GM18519 (cell line): ENCODE results near the gene KIF11.

Source experiments
- ATAC-seq: cut with Tn5 transposase; IDR thresholded peaks from one replicate; pipeline ENCODE4 v1.9.1; 2021; ENCODE audit warnings: mild to moderate bottlenecking, moderate library complexity; ENCODE audit not compliant: unreplicated experiment, low FRiP score

KIF11 gene

GRCh38 chr10:92699518-92700381, 106.8 kb downstream of the KIF11 start:
- ATAC-seq, result no peak

GRCh38 chr10:92702301-92702916, 109.5 kb downstream of the KIF11 start:
- ATAC-seq, result no peak
